SK-N-SH (cell line): ENCODE data around the gene CDC42SE2.

Experiments
- CHD2 ChIP-seq: fragments of 150-350 bp; IDR thresholded peaks from 2 replicates; pipeline ENCODE4 v1.6.1; 2018; ENCODE audit warnings: low read length; ENCODE audit not compliant: partially characterized antibody
- CTCF ChIP-seq: fragments of 200-600 bp; sonication (generic); IDR thresholded peaks from 2 replicates; pipeline ENCODE4 v1.6.1; 2017; ENCODE audit warnings: antibody characterized with exemption, mild to moderate bottlenecking, moderate library complexity
- EP300 ChIP-seq, 2 experiments: IDR thresholded peaks; 2 replicates each; pipeline versions ENCODE4 v1.4.0 to v1.6.1; 2012; ENCODE audit warnings: borderline replicate concordance in 1 of 2, low read depth in 1 of 2, low read length in 1 of 2
- EZH2phosphoT487 ChIP-seq: fragments of 200-600 bp; sonication (generic); IDR thresholded peaks from 2 replicates; pipeline ENCODE4 v1.6.1; 2017; ENCODE audit warnings: low read depth, mixed run types, mild to moderate bottlenecking, antibody characterized with exemption, moderate library complexity, borderline replicate concordance
- MXI1 ChIP-seq: IDR thresholded peaks from 2 replicates; pipeline ENCODE4 v1.6.1; 2012; ENCODE audit warnings: mild to moderate bottlenecking, low read depth, low read length, improper control_type of control experiment
- POLR2AphosphoS5 ChIP-seq: IDR thresholded peaks from 2 replicates; pipeline ENCODE4 v1.6.1; 2012; ENCODE audit warnings: low read depth, low read length
- RCOR1 ChIP-seq: fragments of 150-350 bp; IDR thresholded peaks from 2 replicates; pipeline ENCODE4 v1.6.1; 2017; ENCODE audit warnings: antibody characterized with exemption, low read length
- REST ChIP-seq: IDR thresholded peaks from 2 replicates; pipeline ENCODE4 v1.6.1; 2012; ENCODE audit warnings: mild to moderate bottlenecking, low read depth, low read length, moderate library complexity
- RFX5 ChIP-seq: IDR thresholded peaks from 2 replicates; pipeline ENCODE4 v1.6.1; 2012; ENCODE audit warnings: mild to moderate bottlenecking, improper control_type of control experiment, low read length
- RXRA ChIP-seq: IDR thresholded peaks from 2 replicates; pipeline ENCODE4 v1.4.0; 2012; ENCODE audit warnings: low read depth, mild to moderate bottlenecking, borderline replicate concordance
- SMC3 ChIP-seq: IDR thresholded peaks from 2 replicates; pipeline ENCODE4 v1.6.1; 2012; ENCODE audit warnings: low read depth, low read length, improper control_type of control experiment
- TCF12 ChIP-seq: IDR thresholded peaks from 2 replicates; pipeline ENCODE4 v1.4.0; 2012

GRCh38 chr5:131258733-131259132 lies 5.1 kb upstream of the CDC42SE2 start:
- TF ChIP-seq CTCF (no peak), POLR2AphosphoS5 (no peak), EP300 (IDR thresholded peaks at IDR 0.05; ENCODE audit: borderline replicate concordance in 1 of 2, low read depth in 1 of 2, low read length in 1 of 2) (no peak), EZH2phosphoT487 (no peak), RCOR1 (no peak), SMC3 (no peak), RFX5 (no peak), TCF12 (no peak), REST (no peak), RXRA (no peak), CHD2 (no peak), MXI1 (no peak)
